Stimulated activated CD8-positive, alpha-beta memory T cell treated with anti-CD3 and anti-CD28 coated beads, Interleukin-4, amount 100 ng/mL, for 48 hours (primary cell): ENCODE results near the gene INPP5A.

Source experiments
- DNase-seq: peaks from one replicate; pipeline ENCODE4 v3.0.0-alpha.2; 2020

INPP5A gene

DNA sequence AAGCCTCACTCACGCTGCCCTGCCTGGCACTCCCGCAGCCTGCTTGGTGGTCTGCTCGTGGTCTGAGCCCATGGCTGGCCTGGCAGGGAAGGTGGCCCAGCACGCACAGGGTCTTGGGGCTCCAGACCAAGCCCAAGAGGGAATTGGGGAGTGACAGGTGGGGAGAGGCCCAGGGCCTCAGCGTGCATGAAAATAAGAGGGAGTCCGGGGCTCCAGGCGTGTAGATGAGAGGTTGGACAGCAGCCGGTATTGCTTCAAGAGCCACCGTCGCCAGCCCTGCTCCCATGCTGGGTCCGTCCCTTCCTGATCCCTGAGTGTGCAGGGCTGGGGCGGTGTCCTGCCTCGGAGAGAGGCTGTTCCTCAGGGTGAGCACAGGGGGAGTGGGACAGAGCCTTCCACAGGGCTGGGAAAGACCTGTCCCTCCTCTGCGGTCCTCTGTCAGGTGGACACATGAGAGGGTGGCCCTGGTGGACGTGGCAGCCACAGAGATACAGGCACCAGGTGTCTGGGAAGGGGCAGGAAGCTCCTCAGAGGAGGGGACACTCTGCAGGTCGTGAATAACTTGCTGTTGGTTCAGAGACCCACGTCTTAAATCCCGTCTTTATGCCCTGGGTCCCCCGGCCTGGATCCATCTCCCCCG, 113.1 kb downstream of the INPP5A start:
- DNase-seq: no peak

DNA sequence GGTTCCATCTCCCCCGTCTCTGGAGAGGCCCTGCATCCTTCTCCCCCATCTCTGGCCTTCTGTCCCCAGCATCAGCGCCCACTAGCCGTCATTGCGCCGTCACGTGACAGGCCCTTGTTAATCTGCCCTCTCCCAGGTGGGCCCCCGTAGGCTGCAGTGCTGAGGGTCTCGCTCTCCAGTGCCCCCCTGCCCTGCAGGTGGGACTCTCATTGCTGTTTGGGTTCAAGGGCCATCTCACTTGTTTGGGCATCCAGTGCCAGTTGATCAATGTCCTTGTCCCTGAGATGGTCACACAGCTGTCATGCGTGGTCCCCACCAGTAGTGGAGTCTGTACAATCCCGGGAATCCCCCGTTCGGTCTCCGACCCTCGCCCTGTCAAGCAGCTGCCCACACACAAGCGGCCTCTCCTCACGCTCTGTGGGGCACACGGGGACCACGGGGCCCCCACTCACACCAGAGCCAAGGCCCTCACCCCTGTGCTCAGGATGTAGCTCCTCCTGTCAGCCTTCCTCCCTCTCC, 114.0 kb downstream of the INPP5A start:
- no peak for DNase-seq

DNA sequence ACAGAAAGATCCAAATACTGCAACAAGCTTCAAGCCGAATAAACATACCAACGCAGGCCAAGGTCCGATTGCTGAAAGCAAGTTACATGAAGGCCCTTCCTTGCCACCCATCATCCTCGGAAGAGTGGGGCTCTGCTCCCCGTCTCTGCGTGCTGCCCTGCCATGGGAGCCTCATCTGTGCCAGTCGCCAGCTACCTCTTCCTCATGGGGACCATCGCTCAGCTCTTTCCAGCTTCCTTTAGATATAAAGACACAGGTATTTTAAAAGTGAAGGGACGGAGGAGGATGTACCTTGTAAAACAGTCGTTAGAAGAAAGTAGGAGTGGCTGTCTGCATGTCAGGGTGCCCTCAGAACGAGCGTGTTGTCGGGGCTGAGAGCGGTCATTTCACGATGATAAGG, 114.9 kb downstream of the INPP5A start:
- DNase-seq: no peak

DNA sequence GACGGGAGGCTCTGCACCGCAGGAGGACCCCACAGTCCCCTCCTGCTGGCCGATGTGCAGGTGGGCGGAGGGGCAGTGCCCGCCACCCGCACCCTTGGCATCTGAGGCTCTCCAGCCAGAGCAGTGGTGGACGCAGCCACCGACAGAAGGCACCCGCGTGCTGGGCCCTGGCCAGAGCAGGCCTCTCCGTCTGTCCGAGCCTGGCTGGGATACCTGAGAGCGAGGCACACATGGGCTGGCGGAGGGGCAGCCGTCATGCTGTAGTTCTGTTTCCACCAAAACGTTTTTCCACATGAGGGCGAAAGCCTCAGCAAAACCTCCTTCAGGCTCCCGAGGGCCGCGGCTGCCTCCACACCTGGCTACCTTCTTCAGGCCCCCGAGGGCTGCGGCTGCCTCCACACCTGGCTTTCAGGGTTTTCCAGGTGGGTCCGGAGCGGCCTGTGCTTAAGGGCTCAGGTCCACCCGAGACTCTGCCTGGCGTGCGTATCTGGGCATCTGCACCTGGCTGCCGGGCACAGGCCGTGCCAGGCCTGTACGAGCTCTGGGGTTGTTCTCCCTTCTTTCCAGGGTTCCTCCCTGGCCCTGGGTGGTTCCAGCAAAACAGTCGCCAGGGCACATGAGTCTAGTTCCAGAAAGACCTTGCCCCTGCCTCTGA, 115.5 kb downstream of the INPP5A start:
- no peak for DNase-seq

DNA sequence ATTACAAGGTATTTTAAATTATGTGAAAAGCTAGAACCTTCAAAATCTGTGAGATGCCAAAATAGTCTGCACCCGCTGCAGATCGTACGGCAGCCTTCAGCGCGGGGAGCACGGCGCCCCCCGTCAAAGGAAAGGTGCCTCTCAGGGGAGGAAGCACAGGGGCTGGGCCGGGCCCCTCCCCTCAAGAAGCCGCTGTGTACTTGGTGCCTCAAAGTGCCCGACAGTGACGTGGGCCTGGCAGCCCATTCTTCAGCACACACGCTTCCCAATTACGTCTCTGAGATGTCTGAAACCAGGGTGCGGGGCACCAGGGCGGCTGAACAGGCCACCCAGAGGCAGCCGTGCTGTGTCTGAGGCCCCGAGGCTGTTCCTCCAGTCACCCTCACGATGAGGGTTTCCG, 116.1 kb downstream of the INPP5A start:
- DNase-seq: no peak

DNA sequence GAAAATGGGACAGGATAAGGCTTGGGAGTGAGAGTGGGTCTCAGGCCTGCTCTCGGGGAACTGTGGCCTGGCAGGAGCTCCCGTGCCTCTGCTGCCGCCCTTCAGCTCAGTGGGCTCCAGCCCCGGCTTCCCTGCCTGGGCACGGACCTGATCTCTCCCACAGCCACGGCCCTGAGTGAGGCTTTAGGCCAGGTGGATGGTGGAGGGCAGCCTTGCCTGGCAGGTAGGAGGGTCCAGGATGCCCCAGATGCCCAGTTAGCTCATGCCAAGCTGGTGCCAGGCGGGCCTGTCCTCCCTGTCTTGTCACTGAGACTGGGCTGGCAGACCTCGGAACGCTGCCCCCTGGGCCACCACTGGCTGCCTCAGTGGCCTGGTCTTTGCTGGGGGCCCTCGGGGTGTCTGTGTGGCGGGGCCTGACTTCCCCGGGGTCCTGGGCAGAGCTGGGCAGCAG, 116.6 kb downstream of the INPP5A start:
- no peak for DNase-seq

DNA sequence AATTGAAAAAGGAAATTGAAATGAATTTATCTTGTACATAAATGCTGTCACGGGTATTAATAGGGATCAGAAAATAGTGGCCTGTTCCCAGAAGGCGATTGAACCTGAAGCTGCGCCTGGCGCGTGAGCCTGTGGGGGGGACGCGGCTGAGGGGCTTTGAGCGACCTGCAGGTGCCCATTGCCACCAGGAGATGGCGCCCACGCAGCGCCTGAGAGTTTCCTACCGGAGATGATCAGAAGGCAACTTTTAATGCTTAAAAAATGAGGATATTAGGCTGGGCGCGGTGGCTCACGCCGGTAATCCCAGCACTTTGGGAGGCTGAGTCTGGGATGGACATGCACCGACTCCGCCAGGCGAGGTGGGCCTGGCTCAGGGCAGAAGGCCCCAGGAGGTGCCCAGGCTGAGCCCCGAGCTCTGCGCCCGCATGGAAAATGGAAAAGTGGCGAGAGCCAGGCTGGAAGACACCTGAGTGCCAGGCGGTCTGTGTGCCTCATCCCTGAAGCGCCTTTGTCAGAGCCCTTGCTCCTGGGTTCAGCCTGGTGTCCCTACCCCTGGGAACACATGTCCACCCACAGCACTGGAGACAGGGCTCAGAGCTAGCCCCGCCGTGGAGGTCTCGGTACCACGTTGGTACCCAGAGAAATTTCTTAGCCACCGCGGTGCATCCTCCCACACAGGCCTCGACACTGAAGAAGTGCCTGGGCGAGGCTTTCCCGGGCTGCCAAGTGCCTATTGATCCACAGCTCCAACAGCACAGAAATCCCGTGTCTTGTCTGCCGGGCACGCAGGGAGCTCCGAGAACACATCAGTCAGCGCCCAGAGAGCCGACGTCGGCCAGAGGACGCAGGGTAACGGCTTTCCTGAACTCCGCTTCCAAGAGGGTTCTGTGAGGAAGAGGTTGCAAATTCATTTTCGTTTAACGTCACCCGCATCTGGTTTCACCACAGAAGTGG, 117.4 kb downstream of the INPP5A start:
- DNase-seq: peak; percentile 77

DNA sequence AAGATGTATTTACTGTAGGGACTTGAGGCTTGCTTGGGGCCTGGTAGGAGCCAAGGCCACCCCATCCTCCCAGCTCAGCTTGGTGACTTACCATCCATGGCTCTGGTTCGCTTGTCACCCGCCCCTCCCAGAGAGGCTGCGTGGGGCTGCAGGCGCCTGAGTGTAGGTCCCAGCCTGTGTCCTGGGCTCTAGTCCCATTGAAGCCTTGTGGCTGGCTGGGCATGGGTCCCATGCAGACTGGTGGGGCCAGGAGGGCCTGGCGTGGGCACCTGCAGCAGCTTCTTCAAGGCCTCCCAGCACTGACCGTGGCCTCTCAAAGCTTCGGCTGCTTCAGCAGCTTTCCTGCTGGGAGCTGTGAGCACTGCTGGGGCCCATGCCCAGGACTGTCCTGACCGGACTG, 118.1 kb downstream of the INPP5A start:
- DNase-seq: no peak

DNA sequence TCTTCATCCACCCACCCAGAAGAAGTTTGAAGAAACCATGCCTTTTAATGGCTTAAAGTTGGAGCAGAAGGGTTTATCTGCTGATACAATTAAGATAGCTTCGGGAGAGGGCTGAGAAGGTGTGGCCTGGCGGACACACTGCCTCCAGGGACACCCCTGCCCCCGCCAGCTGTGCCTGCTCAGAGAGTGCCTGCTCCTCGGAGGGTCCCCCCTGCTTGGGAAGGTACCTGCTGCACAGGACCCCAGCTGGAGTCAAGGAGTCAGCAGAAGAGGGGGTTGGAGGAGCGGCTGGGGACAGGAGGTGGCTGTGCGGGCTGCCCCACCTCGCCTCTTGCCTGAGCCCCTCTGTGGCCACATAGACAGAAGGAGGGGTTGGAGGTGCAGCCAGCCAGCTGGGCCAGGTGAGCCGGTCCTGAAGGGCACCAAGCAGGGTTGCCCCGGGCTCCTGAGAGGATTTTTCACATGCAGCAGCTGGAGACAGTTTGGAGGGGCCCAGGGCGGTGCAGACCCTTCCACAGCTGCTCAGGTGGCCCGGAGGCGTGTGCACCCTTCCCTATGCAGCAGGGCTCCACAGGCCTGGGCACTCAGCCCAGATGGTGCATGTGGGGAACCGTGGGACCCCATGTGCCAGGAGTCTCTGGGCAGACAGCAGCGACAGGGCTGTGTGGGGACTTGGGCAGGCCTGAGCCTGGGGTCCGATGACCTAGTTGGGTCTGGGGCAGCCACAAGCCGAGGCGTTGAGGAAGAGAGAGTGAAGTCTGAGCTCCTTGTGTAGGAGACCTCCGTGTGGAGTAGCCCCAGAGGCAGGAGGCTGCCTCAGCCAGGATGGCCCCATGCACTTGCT, 118.9 kb downstream of the INPP5A start:
- DNase-seq: no peak

DNA sequence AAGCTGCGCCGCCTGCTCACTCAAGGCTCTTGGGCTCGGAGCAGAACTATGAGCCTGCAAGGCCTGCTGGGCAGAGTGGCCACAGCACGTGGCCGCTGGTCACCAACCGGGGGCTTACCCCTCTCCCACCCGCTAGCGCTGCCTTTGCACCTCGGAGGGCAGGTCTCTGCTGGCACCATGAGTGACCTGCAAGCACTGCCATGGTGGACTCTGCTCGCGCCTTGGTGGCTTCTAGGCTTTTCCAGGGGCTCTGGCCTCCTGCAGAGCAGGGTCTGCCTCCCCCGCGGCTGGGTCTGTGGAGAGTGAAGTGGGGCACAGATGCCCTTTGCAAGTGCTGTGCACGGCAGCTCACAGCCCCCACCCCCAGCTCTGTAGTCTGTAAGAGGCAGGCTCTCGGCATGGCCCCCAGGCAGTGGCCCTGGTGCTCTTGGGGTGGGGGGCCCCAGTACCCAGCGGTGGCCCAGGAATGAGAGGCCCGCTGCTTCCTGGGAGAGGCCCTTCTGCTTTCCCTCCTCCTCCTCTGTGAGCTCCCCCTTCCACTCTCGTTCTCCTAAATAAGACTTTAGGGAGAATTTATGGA, 119.6 kb downstream of the INPP5A start:
- no peak for DNase-seq

DNA sequence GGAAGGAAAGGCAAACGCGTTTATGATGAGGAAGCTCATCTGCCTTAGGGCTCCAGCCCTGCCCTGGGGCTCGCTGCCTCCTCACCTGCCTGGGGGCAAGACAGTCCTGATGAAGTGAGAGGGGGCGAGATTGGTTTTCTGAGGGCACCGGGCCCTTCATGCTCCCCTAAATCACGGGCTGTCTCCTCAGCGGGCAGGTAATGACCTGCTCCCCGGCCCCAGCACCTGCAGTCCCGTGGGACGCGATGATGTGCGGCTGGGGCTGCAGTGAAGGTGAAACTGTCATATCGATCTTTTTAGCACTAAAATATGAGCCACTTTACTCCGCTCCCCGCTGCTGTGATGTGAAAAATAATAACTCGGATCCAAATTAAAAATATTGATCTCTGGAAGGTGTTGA, 120.2 kb downstream of the INPP5A start:
- DNase-seq: no peak

DNA sequence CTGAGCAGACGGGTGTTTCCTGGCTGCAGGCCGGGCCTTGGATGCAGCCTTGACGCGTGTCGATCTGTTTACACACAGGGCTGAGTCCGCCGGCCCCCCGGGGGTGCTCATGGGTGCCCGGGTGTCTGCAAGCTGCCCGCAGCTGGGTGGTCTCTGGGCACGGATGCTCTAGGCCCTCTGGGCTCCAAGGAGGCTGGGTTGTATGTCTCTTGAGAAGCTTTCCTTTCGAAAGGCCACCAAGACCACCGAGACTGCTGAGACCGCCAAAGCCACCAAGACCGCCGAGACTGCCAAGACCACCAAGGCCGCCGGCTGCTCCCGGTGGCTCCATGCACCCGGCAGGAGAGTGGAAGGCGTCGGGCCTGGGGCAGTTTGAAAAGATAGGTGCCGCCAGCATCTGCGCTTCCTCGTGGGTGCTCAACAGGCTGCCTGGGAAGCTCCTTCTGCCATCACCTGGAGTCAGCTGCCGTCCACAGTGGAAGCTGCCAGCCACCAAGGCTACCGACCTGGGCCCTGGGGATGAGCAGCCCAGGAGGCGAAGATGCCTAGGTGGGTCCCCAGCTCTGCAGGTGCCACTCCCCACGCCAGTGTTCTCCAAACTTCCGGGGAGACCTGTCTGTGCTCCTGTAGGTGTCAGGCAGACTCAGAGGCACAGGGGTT, 121.1 kb downstream of the INPP5A start:
- no peak for DNase-seq

DNA sequence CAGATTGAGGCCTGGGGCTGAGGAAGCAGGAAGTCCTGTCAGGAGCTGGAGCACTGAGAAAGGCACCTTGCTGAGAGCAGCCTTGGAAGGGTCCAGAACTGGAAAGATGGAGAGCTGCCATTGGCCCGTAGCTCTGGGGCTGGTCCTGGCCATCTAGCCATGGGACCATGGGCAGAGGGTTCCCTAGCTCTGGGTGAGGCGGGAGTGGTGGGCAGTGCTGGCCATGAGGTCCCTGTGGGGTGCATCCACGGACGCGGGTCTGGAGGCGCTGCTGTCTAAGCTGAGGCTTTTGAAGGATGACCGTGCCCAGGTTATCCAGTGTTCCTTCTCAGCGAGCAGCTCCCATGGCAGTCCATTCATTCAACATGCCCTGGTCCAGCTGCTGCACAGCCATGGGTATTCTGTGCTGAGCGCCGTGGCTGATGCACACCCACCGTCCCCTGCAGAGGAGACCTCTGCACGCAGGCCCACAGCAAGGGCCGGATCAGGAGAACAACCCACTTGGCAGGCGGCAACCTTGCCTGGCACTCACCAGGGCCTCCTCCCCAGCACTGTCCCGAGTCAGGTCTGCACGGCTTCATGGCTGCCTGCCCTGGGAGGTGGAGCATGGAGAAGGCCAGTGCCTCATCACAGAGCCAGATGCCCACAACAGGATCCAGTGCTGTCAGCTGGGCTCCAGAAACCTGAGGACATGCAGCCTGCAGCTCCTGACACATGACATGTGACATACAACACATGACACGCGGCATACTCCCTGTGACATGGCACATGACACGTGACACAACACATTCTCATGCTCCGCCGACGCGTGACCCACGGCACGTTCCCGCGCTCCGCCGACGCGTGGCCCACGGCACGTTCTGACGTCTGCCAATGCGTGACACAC, 121.9 kb downstream of the INPP5A start:
- no peak for DNase-seq

DNA sequence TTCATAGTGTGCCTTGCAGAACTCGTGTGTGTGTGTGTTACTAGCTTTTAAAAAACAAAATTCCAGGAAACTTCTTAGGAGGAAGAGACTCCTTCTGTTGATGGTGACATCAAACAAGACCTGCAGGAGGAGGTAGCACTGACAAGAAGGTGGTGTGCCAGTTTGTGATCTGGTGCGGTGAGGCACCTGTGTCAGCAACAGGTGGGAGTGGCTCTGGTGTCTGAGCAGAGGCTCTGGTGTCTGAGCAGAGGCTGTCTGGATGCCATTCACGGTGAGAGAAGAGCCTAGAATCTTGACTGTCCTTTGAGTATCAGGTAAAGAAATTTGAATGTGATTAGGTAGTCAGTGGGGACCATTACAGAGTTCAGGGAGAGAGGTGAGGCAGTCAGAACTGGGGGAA, 122.8 kb downstream of the INPP5A start:
- no peak for DNase-seq

DNA sequence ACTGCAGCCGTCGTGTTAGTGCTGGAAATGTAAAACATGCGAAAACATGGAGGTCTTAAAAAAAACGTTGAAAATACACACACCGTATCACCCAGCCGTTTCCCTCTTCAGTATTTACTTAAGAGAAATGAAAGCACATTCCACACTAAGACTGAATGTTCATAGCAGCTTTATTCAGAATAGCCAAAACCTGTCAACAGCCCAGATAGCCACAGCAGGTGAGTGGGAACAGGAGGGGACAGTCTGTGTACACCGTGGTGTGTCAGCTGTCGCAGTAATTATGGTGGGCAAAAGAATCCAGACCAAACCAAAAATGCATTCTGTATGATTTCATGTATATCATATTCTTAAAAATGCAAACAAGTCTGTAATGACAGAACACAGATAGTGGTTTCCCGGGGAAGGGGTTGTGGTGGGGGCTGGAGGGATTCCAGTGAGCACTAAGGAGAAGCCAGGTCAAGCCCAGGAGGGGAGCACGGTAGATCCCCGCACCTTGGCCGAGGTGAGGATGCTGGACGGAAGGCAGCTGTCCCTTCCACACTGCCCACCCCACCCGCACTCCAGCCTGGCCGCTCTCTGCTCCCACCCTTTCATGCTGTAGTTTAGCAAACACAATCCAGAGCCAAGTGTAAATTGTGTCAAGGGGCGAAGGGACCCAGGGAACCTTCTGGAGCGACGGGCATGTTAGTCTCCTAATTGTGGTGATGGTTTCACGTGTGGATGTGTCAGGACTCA, 124.8 kb downstream of the INPP5A start:
- no peak for DNase-seq

DNA sequence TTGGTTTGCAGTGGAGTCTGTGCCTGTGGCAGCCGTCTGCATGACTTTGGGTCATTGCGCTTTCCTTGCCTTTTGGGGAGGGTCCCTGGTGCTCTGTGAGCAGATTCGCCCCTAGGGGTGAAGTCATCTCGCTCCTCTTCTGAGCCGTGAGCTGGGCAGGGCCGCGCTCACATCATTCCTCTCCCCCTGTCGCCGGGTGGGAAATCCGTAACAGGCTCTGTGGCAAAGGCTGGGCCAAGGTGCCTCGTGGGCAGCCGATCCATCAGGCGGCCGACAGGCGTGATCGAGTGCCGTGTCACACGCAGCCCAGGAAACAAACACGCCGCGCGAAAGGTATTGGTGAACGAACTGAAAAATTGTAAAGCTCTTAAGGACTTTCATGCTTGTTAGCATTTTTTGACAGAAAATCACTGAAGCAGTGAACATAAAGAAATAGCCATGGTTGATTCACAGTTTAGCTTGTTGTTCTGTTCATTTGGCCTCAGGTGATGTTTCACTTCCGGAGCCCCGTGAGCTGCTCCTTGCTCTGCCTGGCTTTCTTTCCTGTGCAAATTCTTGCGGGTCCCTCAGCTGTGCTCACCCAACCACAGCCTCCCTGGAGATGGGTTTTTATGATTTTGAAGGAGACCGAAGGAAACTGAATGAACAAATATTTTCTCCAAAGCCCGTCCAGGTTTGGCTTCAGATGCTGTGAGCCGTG, 126.2 kb downstream of the INPP5A start:
- no peak for DNase-seq

DNA sequence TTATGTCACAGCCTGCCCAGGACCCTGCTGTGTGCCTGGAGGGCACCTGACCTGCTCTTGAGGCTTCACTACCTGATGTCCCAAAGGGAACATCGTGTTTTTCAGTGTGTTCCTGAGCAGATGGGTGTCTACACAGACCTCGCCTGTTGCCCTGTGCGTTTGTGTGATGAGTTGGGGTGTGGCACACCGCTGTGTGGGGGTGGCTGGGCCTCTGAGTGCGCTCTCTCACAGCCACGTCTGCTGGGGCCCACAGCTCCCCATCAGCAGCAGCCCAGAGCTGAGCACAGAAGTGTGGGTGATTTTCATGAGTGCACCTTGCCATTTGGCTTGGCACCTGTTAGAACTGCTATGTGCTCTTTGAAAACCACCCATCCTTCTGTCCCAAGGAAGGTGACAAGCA, 126.8 kb downstream of the INPP5A start:
- DNase-seq: no peak

DNA sequence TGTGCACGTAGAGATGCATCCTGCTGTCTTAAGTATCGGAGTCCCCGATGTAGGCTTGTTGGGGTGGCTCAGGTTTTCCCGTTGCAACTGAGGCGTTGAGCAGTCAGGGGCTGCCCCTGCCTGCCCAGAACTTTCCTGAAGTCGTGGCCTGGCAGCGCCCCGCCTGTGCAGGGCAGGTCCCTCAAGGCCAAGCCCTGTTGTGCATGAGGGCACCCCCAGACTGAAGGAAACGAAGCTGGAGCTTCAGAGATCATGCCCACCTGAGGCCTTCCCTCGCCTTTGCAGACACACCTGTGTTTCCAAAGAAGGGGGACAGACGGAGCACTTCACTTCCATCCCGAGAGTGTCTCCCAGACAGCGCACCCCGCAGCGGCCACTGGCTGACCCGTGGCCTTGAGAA, 127.3 kb downstream of the INPP5A start:
- no peak for DNase-seq
